Endothelial cell of umbilical vein (primary cell): ENCODE measurements around the gene C20orf202. TPM values are rescaled to one million over a fixed set of nuclear protein-coding genes. Genes with fewer than 3 reads are reported as not detected.

Source experiments
- BruUV-seq: library from RNA; stranded (reverse); fragments of 400-500 nt; replicated peaks from 2 replicates; lab custom pipeline; 2021; lab: Mats Ljungman, UMichigan
- CTCF ChIA-PET: fragments of 300-600, 350-600 bp; sonication (Branson Sonifier 250); formaldehyde crosslinking; loops from one replicate; lab custom pipeline; 2021; ENCODE audit warnings: antibody characterized with exemption, inconsistent platforms; lab: Charles Lee
- POLR2A ChIA-PET: fragments of 300-600, 350-600 bp; sonication (Branson Sonifier 250); formaldehyde crosslinking; loops from one replicate; lab custom pipeline; 2021; ENCODE audit warnings: antibody characterized with exemption, inconsistent platforms; lab: Charles Lee
- DNase-seq: peaks from one replicate; pipeline ENCODE4 v3.0.0-alpha.2; 2011; ENCODE audit warnings: low read depth, low spot score
- FAIRE-seq: peaks from 2 replicates; lab custom pipeline; 2011; peaks lifted over from hg19 to GRCh38; lab: Jason Lieb, UNC
- H2AFZ ChIP-seq: 2 replicates; pipeline ENCODE4 v1.6.0; 2012; ENCODE audit warnings: low read depth, low read length, control low read depth, inconsistent platforms
- H3K27ac ChIP-seq: 2 replicates; pipeline ENCODE4 v1.5.1; 2011; ENCODE audit warnings: low read depth, mild to moderate bottlenecking, control low read depth, low read length, moderate library complexity; ENCODE audit not compliant: insufficient read depth
- H3K27me3 ChIP-seq, 2 experiments: 2 replicates each; pipeline versions ENCODE4 v1.6.0 to v1.6.1; 2011; ENCODE audit warnings: low read length in 2 of 2, mixed read lengths in 1 of 2; ENCODE audit not compliant: control insufficient read depth in 2 of 2, insufficient read depth in 2 of 2
- H3K36me3 ChIP-seq, 2 experiments: 2 replicates in 1 of 2; 3 replicates in 1 of 2; pipeline ENCODE4 v1.5.1; 2011; ENCODE audit warnings: low read length in 2 of 2, mild to moderate bottlenecking in 1 of 2, moderate library complexity in 1 of 2; ENCODE audit not compliant: control insufficient read depth in 2 of 2, insufficient read depth in 2 of 2; ENCODE audit errors: extremely low read depth in 1 of 2
- H3K4me1 ChIP-seq: 3 replicates; pipeline ENCODE4 v1.5.1; 2011; ENCODE audit warnings: mild to moderate bottlenecking, low read length; ENCODE audit not compliant: control insufficient read depth, insufficient read depth; ENCODE audit errors: extremely low read depth
- H3K4me2 ChIP-seq: 2 replicates; pipeline ENCODE4 v1.6.1; 2011; ENCODE audit warnings: low read length, control low read depth, mixed read lengths; ENCODE audit not compliant: insufficient read depth
- H3K4me3 ChIP-seq, 3 experiments: fragments of 200-600 bp in 1 of 3; sonication (generic), shearing (Covaris generic) in 1 of 3; replicated peaks in 1 of 3; 2 replicates each; pipeline ENCODE4 v1.5.1; 2011 to 2016; ENCODE audit warnings: control low read depth in 3 of 3, low read length in 3 of 3, mild to moderate bottlenecking in 2 of 3, inconsistent platforms in 1 of 3, low read depth in 1 of 3, moderate library complexity in 1 of 3; ENCODE audit not compliant: insufficient read depth in 1 of 3
- H3K79me2 ChIP-seq: 2 replicates; pipeline ENCODE4 v1.6.0; 2012; ENCODE audit warnings: low read length, inconsistent platforms; ENCODE audit not compliant: control insufficient read depth, insufficient read depth
- H3K9ac ChIP-seq: replicated peaks from 2 replicates; pipeline ENCODE3; 2011; ENCODE audit warnings: low read length, control low read depth; ENCODE audit not compliant: insufficient read depth; ENCODE audit errors: extremely low read depth
- H3K9me1 ChIP-seq: replicated peaks from 3 replicates; pipeline ENCODE4 v1.6.0; 2011; ENCODE audit warnings: mild to moderate bottlenecking, low read length; ENCODE audit not compliant: control insufficient read depth, insufficient read depth; ENCODE audit errors: extremely low read depth
- H3K9me3 ChIP-seq: replicated peaks from 2 replicates; pipeline ENCODE4 v1.5.1; 2012; ENCODE audit warnings: low read length, inconsistent platforms; ENCODE audit not compliant: control insufficient read depth, insufficient read depth
- H4K20me1 ChIP-seq: replicated peaks from 2 replicates; pipeline ENCODE3; 2011; ENCODE audit warnings: mild to moderate bottlenecking, low read length; ENCODE audit not compliant: control insufficient read depth, insufficient read depth; ENCODE audit errors: extremely low read depth
- EZH2 ChIP-seq: IDR thresholded peaks from 2 replicates; pipeline ENCODE4 v1.6.1; 2012; ENCODE audit warnings: borderline replicate concordance, low read depth, mild to moderate bottlenecking, moderate library complexity, low read length, inconsistent platforms; ENCODE audit not compliant: severe bottlenecking
- FOS ChIP-seq: IDR thresholded peaks from 2 replicates; pipeline ENCODE4 v1.6.1; 2011; ENCODE audit warnings: mild to moderate bottlenecking, low read length, moderate library complexity, borderline replicate concordance; ENCODE audit not compliant: insufficient read depth
- GATA2 ChIP-seq: IDR thresholded peaks from 2 replicates; pipeline ENCODE4 v1.7.0; 2011; ENCODE audit warnings: low read depth, mild to moderate bottlenecking, moderate library complexity, mixed read lengths, low read length; ENCODE audit not compliant: insufficient read length, insufficient read depth
- JUN ChIP-seq: IDR thresholded peaks from 2 replicates; pipeline ENCODE4 v1.6.1; 2011; ENCODE audit warnings: borderline replicate concordance, low read depth; ENCODE audit not compliant: insufficient read length, insufficient read depth
- MYC ChIP-seq: IDR thresholded peaks from one replicate; pipeline ENCODE4 v1.6.1; 2011; ENCODE audit warnings: mild to moderate bottlenecking, low read depth, low read length
- POLR2A ChIP-seq: IDR thresholded peaks from 2 replicates; pipeline ENCODE4 v1.6.1; 2012; ENCODE audit warnings: low read depth, mild to moderate bottlenecking, control low read depth, low read length
- POLR2AphosphoS5 ChIP-seq: IDR thresholded peaks from 2 replicates; pipeline ENCODE4 v1.6.1; 2012; ENCODE audit warnings: low read depth, mild to moderate bottlenecking, control low read depth, low read length, moderate library complexity; ENCODE audit not compliant: insufficient read depth
- dilution Hi-C: fragments of 300-500 bp; cut with MboI; formaldehyde crosslinking; loops from one replicate; pipeline ENCODE4 v1.15.0; 2019; ENCODE audit warnings: low sequenced_read_pairs; ENCODE audit not compliant: extremely low pct_ligation_motif_present
- intact Hi-C: fragments of 100-400 bp; cut with micrococcal nuclease; formaldehyde crosslinking; loops from one replicate; pipeline ENCODE4 v1.10.0; 2022
- polyA plus RNA-seq, 4 experiments: library from polyadenylated mRNA; depleted of rRNA in 3 of 4; stranded (reverse) in 3 of 4; unstranded in 1 of 4; fragments of >200 nt; gene quantifications; 2 replicates each; pipeline versions ENCODE4 v1.2.1 to v1.2.3, GENCODE V29; 2011 to 2012; ENCODE audit warnings: missing spikeins in 1 of 4
- total RNA-seq: library from RNA; stranded (reverse); gene quantifications from 2 replicates; pipeline ENCODE4 v1.2.3, GENCODE V29; 2021
- TF ChIP-seq, protein P1 (sequence below), 2 donors: IDR thresholded peaks; 1 replicate in 1 of 2; 2 replicates in 1 of 2; pipeline ENCODE4 v1.5.1; 2011; ENCODE audit warnings: low read length in 2 of 2, mild to moderate bottlenecking in 2 of 2, moderate library complexity in 2 of 2, control low read depth in 1 of 2, inconsistent platforms in 1 of 2, low read depth in 1 of 2; ENCODE audit not compliant: insufficient read depth in 1 of 2; ENCODE audit errors: extremely low read depth in 1 of 2
- TF ChIP-seq, protein P2 (sequence below): IDR thresholded peaks from 2 replicates; pipeline ENCODE4 v1.6.1; 2011; ENCODE audit not compliant: insufficient read depth, insufficient read length

The C20orf202 gene
- total and polyA plus RNA-seq, 2 donors (not counting 3 experiments of a cell fraction or from before 2014, with no cell fraction given) = not detected

DNA sequence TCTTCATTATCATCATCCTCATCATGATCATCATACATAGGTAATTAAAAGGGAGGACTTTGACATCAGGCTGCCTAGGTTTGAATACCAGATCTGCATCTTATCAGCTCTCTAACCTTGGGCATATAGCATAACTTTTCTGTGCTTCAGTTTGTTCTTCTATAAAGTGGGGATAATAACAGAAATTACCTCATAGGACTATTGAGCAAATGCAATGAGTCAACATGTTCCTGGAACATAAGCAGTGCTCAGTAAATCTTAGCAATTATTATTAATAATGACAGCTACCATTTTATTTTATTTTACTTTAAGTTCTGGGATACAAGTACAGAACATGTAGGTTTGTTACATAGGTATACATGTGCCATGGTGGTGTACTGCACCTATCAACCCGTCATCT, 7.2 kb downstream of the C20orf202 start:
- H3K36me3 ChIP-seq = no peaks in the 10 kb centered on the region
- no peaks in the 10 kb centered on the region for H3K4me1 ChIP-seq
- FAIRE-seq (no peak), DNase-seq (no peak)
- dilution Hi-C loops (no loop called here), intact Hi-C loops (loop anchor here (10.0 kb wide), 1 partner anchor 256 kb away; no protein-coding TSS in a partner anchor)
- no peak overlapping the region for H3K27ac ChIP-seq
- CTCF ChIA-PET = interaction anchor here (0.8 to 4.2 kb wide), 5 partner anchors 89 to 293 kb away, joined by 3 to 32 read pairs (median 8); partner anchors contain the start of gene NSFL1C
- H4K20me1 ChIP-seq = no peaks in the 10 kb centered on the region
- peaks cover 11 to 47% of the 10 kb centered on the region in 2 experiments for H3K27me3 ChIP-seq
- H3K9me3 ChIP-seq = no peaks in the 10 kb centered on the region
- no TSS peak for BruUV-seq
- no peaks in the 10 kb centered on the region for H3K9me1 ChIP-seq
- H3K4me3 ChIP-seq = no peak overlapping the region
- POLR2A ChIA-PET = no interaction called here
- H2AFZ ChIP-seq = no peak overlapping the region
- no peak overlapping the region for H3K9ac ChIP-seq
- H3K79me2 ChIP-seq = no peaks in the 10 kb centered on the region
- H3K4me2 ChIP-seq = no peak overlapping the region
- TF ChIP-seq EZH2 (no peak), MYC (no peak), JUN (no peak), POLR2AphosphoS5 (no peak), POLR2A (no peak), GATA2 (no peak), FOS (no peak)
- TF ChIP-seq, protein P1, sequence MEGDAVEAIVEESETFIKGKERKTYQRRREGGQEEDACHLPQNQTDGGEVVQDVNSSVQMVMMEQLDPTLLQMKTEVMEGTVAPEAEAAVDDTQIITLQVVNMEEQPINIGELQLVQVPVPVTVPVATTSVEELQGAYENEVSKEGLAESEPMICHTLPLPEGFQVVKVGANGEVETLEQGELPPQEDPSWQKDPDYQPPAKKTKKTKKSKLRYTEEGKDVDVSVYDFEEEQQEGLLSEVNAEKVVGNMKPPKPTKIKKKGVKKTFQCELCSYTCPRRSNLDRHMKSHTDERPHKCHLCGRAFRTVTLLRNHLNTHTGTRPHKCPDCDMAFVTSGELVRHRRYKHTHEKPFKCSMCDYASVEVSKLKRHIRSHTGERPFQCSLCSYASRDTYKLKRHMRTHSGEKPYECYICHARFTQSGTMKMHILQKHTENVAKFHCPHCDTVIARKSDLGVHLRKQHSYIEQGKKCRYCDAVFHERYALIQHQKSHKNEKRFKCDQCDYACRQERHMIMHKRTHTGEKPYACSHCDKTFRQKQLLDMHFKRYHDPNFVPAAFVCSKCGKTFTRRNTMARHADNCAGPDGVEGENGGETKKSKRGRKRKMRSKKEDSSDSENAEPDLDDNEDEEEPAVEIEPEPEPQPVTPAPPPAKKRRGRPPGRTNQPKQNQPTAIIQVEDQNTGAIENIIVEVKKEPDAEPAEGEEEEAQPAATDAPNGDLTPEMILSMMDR (IDR thresholded peaks at IDR 0.05; ENCODE audit: extremely low read depth in 1 of 2, insufficient read depth in 1 of 2, low read depth in 1 of 2, low read length in 2 of 2) = no peak
- TF ChIP-seq, protein P2, sequence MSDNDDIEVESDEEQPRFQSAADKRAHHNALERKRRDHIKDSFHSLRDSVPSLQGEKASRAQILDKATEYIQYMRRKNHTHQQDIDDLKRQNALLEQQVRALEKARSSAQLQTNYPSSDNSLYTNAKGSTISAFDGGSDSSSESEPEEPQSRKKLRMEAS = no peak
